Thyroid gland (tissue), 4 donors: ENCODE measurements around the gene ARFGAP2. TPM values are rescaled to one million over a fixed set of nuclear protein-coding genes. Genes with fewer than 3 reads are reported as not detected.

ENCODE experiments used
- DNase-seq, 2 donors: peaks; one replicate each; pipeline ENCODE4 v3.0.0-alpha.2; 2019
- H3K27ac ChIP-seq, 3 donors: fragments of 200-600 bp; sonication (generic); 1 replicate in 2 of 3; 2 replicates in 1 of 3; pipeline ENCODE4 v1.5.1; 2016 to 2019; ENCODE audit warnings: mild to moderate bottlenecking in 1 of 3, moderate library complexity in 1 of 3
- H3K27me3 ChIP-seq: fragments of 200-600 bp; sonication (generic); one replicate; pipeline ENCODE4 v1.5.1; 2019
- H3K36me3 ChIP-seq, 2 donors: fragments of 200-600 bp; sonication (generic); one replicate each; pipeline ENCODE4 v1.5.1; 2016 to 2019
- H3K4me1 ChIP-seq, 2 donors: fragments of 200-600 bp; sonication (generic); one replicate each; pipeline ENCODE4 v1.5.1; 2017 to 2019
- H3K4me3 ChIP-seq, 3 donors: fragments of 200-600 bp; sonication (generic); replicated peaks in 1 of 3; 1 replicate in 2 of 3; 2 replicates in 1 of 3; pipeline ENCODE4 v1.5.1; 2016; ENCODE audit warnings: mild to moderate bottlenecking in 1 of 3
- H3K9me3 ChIP-seq: fragments of 200-600 bp; sonication (generic); one replicate; pipeline ENCODE4 v1.5.1; 2017
- CTCF ChIP-seq, 6 experiments: fragments of 200-600 bp in 3 of 6; fragments of 450-650 bp in 3 of 6; sonication (generic) in 3 of 6; IDR thresholded peaks; one replicate each; pipeline ENCODE4 v1.5.1; 2016 to 2019; ENCODE audit warnings: antibody characterized with exemption in 6 of 6, mild to moderate bottlenecking in 2 of 6, inconsistent platforms in 1 of 6, moderate library complexity in 1 of 6
- POLR2A ChIP-seq, 2 donors: fragments of 450-650 bp; IDR thresholded peaks; one replicate each; pipeline ENCODE4 v1.6.1; 2017; ENCODE audit warnings: antibody characterized with exemption in 2 of 2, mild to moderate bottlenecking in 2 of 2, moderate library complexity in 1 of 2
- WGBS, 2 donors: methylation state at CpG; one replicate each; pipeline ENCODE4 v1.1.5; 2017; 5-methylcytosine and 5-hydroxymethylcytosine counted together
- intact Hi-C: fragments of 100-400 bp; cut with DNase I; formaldehyde crosslinking; loops from one replicate; pipeline ENCODE4 v1.15.1; 2023
- total RNA-seq, 4 donors: library from RNA; depleted of rRNA; stranded (reverse); fragments of >200 nt; gene quantifications; one replicate each; pipeline ENCODE4 v1.2.3, GENCODE V29; 2016

Gene ARFGAP2
- total RNA-seq, 4 donors from 2014 or later = 145 to 194 (median 160) TPM

GRCh38 chr11:47184711-47185304 lies 8.1 kb upstream of the ARFGAP2 start:
- Histone ChIP-seq H3K4me3 (peak overlapping the region; percentile 50 to 91 (median 87)), H3K36me3 (peaks cover 0 to 3% of the 10 kb centered on the region in 2 donors), H3K4me1 (peaks cover 27 to 38% of the 10 kb centered on the region in 2 donors), H3K27ac (peak overlapping the region; percentile 79 to 96 (median 84)), H3K27me3 (no peaks in the 10 kb centered on the region), H3K9me3 (no peaks in the 10 kb centered on the region)
- DNase-seq = no peak
- 32 to 52% methylated on average over 6 to 11 of the region's 13 CpGs for WGBS, 2 donors
- TF ChIP-seq POLR2A (IDR thresholded peaks at IDR 0.05) (no peak), CTCF (IDR thresholded peaks at IDR 0.05) (no peak)
- intact Hi-C loops = loop anchor here (5.0 kb wide), 2 partner anchors 62 to 77 kb away; partner anchors contain the start of gene ACP2

GRCh38 chr11:47183969-47184368 lies 7.3 kb upstream of the ARFGAP2 start:
- no peaks in the 10 kb centered on the region for H3K9me3 ChIP-seq
- peaks cover 22 to 37% of the 10 kb centered on the region in 2 donors for H3K4me1 ChIP-seq
- WGBS, 2 donors = 88 to 90% methylated on average over 7 of the region's 7 CpGs
- H3K36me3 ChIP-seq = peaks cover 0 to 11% of the 10 kb centered on the region in 2 donors
- no peaks in the 10 kb centered on the region for H3K27me3 ChIP-seq
- intact Hi-C loops = loop anchor here (5.0 kb wide), 2 partner anchors 63 to 78 kb away; partner anchors contain the start of gene ACP2
- no peak for DNase-seq
- TF ChIP-seq POLR2A (IDR thresholded peaks at IDR 0.05) (no peak), CTCF (IDR thresholded peaks at IDR 0.05) (no peak)
- H3K27ac ChIP-seq = no peak overlapping the region
- H3K4me3 ChIP-seq = no peak overlapping the region

GRCh38 chr11:47183031-47183856 lies 6.6 kb upstream of the ARFGAP2 start:
- intact Hi-C loops = loop anchor here (5.0 kb wide), 2 partner anchors 64 to 79 kb away; partner anchors contain the start of gene ACP2
- Histone ChIP-seq H3K36me3 (peaks cover 0 to 14% of the 10 kb centered on the region in 2 donors), H3K27me3 (no peaks in the 10 kb centered on the region), H3K9me3 (no peaks in the 10 kb centered on the region), H3K4me1 (peaks cover 22 to 33% of the 10 kb centered on the region in 2 donors), H3K4me3 (no peak overlapping the region), H3K27ac (no peak overlapping the region)
- TF ChIP-seq CTCF (IDR thresholded peaks at IDR 0.05) (no peak), POLR2A (IDR thresholded peaks at IDR 0.05) (no peak)
- no peak for DNase-seq
- 94 to 98% methylated on average over 14 to 21 of the region's 25 CpGs for WGBS, 2 donors

- intact Hi-C loops = loop anchor here (5.0 kb wide), 2 partner anchors 65 to 80 kb away; partner anchors contain the start of gene ACP2
- WGBS, 2 donors = 96% methylated on average over 17 of the region's 17 CpGs
- H3K9me3 ChIP-seq = no peaks in the 10 kb centered on the region
- H3K27ac ChIP-seq = no peak overlapping the region
- DNase-seq = no peak
- H3K4me1 ChIP-seq = peaks cover 31 to 33% of the 10 kb centered on the region in 2 donors
- no peak overlapping the region for H3K4me3 ChIP-seq
- no peaks in the 10 kb centered on the region for H3K27me3 ChIP-seq
- no peak for TF ChIP-seq CTCF (IDR thresholded peaks at IDR 0.05)
- TF ChIP-seq POLR2A (IDR thresholded peaks at IDR 0.05) = no peak
- H3K36me3 ChIP-seq = peaks cover 0 to 14% of the 10 kb centered on the region in 2 donors
These were observed 5.7 kb upstream of the ARFGAP2 start for GRCh38 chr11:47182380-47182779.
